HG02885 (cell line): ENCODE results near the gene SRSF10.

Source experiments
- ATAC-seq: cut with Tn5 transposase; IDR thresholded peaks from one replicate; pipeline ENCODE4 v1.9.1; 2021; ENCODE audit warnings: mild to moderate bottlenecking; ENCODE audit not compliant: unreplicated experiment, poor library complexity

Gene SRSF10

GRCh38 chr1:23915466-23915865 is 64.7 kb downstream of the SRSF10 start:
- no peak for ATAC-seq

DNA sequence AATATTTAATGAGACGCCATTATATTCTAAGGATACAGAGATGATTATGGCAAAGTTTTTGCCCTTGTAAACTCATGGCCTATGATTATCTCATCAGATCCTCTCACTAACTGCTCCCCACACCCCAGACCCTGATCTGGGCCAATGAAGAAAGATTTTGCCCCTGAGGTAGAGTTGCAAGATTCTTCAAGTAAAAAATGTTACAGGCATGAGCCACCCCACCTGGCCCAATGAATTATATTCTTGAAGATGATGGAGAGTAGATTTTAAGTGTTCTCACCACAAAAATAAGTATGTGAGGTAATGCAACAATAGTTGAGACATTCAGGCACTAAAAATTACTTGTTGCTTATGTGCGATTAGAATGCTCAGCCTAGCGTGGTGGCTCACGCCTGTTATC is 65.2 kb downstream of the SRSF10 start:
- no peak for ATAC-seq
